Eye (tissue), 1 donor: ENCODE results near the gene ANKRD39.

Experiments used
- DNase-seq: peaks from one replicate; pipeline ENCODE4 v3.0.0-alpha.2; 2015

The ANKRD39 gene

DNA sequence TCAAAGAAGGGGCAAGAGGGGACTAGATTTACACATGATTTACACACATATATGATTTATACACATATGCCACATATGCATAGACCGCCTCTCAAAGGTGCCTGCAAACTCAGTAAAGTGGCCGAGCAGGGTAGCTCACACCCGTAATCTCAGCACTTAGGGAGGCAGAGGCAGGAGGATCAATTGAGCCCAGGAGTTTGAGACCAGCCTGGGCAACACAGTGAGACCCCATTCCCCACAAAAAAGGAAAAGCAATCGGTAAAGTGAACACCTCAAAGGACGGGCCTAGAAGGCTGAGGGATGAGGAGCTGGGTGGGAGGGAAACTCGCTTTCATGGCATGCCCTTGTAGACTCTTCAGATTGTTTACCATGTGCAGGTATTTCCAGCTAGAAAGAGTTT is 5.1 kb downstream of the ANKRD39 start:
- DNase-seq: no peak

DNA sequence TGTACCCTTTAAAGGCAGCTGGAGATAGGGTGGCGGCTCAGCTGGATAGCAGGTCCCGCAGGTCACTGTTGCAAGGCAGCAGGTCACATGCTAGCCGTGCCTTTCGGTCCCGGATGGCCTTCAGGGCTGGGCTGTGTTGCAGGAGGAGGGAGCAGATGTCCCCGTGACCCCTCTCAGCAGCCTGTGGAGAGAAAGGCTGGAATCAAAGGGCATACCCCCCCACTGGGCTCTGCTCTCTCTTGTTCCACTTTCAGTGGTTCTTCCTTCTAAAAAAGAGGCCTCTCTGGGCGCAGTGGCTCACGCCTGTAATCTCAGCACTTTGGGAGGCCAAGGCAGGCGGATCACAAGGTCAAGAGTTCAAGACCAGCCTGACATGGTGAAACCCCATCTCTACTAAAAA is 9.6 kb downstream of the ANKRD39 start:
- no peak for DNase-seq

DNA sequence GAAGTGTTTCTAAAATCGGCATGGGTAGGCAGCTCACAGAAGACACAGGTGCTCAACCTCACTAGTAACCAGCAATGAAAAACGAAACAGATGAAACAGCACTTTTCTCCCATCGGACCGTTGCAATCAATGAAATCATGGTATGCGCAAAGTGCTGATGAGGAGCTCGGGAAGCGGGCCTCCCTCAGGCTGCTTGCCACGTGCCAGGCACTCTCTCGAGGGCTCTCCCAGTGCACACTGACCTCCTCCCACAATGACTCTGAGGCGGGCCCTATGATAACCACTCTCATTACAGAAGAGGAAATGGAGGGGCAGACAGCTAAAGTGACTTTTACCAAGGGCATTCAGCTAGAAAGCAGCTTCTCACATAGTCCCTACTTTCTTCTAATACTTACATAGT is 10.2 kb downstream of the ANKRD39 start:
- DNase-seq: no peak

GRCh38 chr2:96846825-96847224 is 11.0 kb downstream of the ANKRD39 start:
- DNase-seq: no peak

- DNase-seq: no peak
These were observed 13.4 kb downstream of the ANKRD39 start for GRCh38 chr2:96844405-96844808.

DNA sequence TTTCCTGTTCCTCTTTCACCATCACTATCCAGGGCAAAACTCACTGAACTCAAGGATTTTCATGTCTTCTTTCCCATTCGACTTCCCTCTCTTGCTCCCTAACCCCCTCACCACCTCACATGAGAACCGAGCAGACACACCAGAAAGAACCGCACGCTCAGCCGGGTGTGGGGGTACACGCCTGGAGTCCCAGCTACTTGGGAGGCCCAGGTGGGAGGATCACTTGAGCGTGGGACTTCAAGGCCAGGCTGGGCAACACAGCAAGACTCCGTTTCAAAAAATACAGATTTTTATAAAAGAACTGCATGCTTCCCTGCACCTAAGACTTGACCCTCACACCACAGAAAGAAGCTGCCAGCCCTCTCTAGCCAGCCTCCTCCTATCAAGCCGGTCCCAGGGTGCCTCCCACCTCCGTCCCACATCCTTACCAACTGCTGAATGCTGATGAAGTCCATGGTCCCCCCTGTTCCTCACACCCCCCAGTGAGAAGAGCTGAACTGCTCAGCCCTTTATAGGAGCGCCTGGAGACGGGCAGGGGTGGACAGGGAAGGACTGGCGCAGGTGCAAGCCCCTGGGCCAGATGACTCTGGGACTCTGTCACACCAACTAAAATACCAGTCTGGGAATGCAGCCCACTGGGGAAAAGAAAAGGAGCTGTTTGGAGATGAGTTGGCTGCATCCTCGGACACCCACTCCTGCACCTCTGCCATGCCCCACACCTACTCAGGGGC is 14.1 kb downstream of the ANKRD39 start, which contains the start of gene ANKRD23:
ANKRD23 (minus strand) TSS at position 484 of the 731 bp plus-strand sequence; CDS start at position 455, 29 bp downstream.
- no peak for DNase-seq

- DNase-seq: no peak
These were observed 15.2 kb downstream of the ANKRD39 start for GRCh38 chr2:96842600-96842999.

- DNase-seq: no peak
These were observed 15.9 kb downstream of the ANKRD39 start for GRCh38 chr2:96841701-96842495.

DNA sequence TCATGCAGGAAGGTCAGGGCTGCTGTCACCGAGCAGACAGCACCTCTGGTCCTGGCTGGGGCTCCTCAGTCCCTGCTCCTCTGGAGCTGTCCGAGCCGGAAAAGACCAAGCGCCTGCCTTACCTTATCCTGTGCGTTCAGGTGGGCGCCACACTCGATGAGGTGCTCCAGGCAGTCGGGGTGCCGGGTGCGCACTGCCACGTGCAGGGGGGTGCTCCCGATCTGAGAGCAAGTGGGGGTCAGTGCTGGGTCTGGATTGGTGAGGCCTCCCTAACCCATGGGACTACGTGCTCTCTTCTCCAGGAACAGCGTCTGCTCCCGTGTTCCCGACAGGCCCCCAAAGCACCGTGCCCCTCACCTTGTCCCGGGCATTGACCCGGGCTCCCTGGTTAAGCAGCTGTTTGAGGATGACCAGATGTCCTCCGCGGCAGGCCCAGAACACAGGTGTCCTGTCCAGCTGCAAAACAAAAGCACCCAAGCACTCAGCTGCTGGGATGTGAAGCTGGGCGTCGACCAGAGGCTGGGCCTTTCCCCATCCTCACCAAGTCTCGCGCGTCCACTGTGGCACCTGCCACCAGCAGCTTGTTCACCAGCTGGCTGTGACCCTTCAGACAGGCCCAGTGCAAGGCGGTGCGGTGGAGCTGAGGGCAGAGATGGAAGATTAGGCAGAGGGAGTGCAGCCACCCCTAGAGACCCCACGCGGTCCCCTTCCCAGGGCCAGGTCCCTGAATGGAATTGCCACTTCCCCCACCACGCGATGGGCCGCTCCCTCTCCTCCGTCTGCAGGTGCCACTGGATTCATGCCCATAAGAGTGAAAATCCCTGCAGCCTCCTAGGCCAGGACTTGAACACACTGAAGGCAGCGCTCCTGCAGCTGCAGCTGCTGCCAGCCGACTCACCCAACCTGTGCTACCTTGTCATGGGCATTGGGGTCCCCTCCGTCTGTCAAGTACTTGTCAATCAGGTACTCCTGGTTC is 17.7 kb downstream of the ANKRD39 start:
- no peak for DNase-seq

DNA sequence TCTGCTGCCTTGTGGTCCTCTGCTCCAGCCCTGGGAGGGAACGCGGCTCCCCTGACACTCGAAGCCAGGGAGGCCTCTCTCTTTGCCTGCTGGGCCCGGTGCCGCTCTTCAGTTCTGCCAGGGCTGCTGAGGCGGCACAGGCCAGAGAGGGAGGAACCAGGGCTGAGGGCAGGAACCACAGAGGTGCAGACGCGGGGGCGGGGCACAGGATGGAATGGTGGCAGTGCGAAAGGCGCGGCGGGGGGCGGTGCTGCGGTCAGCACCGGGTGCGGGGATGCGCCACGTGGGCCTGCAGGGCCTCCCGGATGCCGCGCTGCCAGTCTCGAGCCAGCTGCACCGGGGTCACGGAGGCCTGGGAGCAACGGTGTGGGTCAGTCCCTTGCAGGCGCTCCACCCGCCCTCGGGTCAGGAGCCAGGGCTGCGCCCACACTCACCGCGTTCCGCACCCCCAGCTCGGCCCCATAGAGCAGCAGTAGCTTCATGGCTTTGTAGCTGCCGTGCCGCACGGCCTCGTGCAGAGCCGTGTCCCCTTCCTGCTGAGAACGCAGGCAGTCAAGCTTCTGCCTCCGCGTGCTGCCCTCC is 18.4 kb downstream of the ANKRD39 start:
- peak; percentile 55 for DNase-seq

DNA sequence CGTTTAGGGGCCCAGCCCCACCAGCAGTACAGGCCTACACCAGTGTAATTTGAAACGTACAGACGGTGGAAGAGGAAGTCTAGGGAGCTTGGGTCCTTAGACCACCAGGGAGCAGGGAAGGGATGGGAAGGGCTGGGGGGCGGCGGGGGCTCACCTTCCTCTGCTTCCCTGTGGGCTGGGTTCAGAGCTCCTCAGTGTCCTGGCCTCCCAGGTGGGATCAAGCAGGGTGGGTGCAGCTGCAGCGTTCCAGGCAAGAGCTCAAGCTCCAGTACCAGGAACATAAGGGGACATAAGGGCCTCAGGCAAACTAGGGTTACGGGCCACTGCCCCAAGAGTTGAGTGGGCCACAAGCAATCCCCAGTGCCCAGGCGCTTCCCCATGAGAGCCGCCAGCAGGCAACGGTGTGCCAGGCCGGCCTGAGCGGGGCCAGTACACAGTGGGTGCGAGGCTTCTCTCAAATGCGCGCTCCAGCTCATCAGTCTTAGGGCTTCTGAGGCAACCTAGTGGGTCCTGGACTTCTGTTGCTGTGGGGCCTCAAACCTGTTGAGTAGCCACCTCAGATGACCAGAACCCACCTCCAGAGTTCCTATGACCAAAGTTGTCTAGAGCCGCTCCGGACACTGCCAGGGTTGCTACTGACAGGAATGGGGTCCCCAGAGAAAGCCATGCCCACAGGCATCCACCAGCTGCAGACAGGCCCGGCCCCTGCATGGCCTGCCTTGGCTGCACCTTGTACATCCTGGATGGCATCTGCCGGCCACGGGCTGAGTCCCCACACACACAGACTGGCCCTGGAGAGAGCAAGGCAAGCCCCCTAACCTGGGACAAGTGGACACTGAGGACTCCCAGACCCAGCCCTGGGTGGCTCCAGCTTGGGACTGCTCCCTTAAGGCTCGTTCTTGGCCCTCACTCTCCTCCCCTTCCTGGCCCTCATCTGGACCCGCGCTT is 19.2 kb downstream of the ANKRD39 start:
- DNase-seq: no peak

DNA sequence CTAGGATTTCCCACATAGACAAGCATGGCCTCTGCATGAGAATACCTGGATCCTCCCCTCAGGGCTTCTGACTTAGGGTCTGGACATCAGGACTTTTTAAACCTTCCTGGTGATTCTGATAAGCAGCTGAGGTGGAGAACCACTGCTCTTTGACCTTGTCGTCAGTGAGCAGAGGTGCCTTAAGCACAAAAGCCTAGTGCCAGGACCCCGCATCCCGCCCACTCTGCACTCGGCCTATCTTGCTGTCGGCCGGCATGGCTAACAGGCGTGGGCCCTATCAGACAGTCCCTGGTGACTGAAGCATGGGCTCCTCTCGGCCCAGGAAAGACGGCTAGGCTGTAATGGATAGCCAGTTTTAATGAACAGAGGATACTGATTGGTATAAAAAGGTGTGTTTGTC is 20.2 kb downstream of the ANKRD39 start:
- no peak for DNase-seq

DNA sequence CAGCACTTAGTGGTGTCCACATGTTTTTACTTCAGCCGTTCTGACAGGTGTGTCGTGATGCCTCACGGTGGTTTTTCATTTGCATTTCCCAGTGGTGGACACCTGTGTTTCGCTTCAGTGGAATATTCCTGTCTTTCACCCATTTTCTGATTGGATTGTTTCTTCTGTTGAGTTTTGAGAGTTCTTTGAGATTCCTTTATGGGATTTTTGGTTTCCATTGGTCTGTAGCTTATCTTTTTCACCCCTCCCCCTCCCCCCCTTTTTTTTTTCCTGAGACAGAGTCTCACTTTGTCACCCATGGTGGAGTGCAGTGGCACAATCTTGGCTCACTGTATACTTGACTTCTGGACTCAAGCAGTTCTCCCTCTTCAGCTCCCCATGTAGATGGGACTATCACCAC is 22.0 kb downstream of the ANKRD39 start:
- DNase-seq: no peak

- peak; percentile 93 for DNase-seq
These were observed 24.9 kb downstream of the ANKRD39 start for GRCh38 chr2:96832754-96833507.

GRCh38 chr2:96832408-96832753 is 25.4 kb downstream of the ANKRD39 start:
- no peak for DNase-seq

DNA sequence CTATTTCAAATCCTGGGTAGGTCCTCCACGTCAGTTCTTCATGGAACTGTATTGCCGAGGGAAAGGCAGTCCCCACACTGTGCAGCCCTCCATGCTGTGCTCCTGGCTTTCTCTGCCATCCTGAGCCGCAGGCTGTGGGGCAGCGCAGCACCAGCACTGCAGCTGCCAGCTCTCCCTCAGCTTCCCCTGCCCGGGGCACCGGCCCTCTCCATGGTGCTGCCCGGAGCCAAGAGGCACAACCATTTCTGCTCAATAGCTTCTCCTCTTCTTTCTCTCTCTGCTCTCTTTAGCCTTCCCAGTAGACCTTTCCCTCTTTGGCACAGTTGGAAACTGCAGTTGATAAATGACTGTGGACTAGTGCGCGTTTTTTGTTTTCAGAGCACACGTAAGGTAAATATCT is 26.1 kb downstream of the ANKRD39 start:
- DNase-seq: no peak

DNA sequence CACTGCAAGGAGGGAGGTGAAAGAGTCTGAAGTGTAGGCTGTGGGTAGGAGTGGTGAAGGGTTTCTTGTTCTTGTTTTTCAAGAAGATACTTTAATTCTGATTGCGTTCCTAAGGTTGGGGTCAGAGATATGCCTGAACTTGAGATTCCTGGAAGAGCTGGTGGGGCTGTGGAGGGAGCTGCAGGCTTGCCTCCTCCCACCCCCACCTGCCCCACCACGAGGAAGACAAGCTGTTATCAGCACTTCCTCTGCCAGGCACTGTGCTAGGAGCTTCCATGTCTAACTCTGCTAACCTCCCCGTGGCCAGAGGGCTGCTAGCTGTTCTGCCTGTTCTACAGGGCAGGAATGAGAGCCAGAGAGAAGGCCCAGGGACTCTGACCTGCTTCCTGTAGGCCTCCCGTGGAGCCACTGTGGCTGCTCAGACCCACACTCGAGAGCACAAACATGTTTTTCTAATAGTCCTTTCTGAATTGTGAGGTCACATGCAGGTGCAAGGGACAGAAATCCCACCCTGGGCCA is 27.7 kb downstream of the ANKRD39 start:
- DNase-seq: no peak

DNA sequence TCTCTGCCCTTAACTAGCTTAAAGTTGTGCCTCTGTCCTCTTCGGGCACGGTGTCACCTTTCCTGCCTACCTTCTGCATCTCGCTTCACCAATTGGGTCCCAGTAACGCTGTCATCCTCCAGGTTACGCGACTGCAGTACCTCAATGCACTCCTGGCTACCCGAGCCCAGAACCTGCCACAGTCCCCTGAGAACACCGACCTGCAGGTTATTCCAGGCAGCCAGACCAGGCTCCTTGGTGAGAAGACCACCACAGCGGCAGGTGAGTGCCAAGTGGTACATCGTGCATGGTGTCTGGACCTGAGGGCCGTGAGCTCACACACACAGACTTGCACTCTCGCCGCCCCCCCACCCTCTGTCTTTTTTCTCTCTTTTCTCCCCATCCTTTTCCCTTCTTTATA is 28.9 kb downstream of the ANKRD39 start:
- DNase-seq: no peak

DNA sequence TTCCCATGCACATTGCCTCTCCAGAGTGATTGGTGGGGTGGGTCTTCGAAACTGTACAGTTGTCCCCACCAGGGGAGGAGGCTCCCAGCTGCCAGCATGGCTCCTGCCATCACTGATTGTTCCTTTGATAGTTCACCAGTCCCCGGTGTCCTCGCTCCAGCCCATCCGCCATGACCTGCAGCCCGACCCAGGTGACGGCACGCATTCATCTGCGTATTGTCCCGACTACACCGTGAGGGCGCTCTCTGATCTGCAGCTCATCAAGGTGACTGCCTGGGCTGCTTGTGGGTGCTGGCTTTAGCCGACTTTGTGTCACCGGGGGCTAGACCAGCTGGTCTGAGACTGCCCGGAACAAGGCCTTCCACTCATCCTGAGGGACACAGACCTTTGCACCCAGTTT is 29.4 kb downstream of the ANKRD39 start:
- no peak for DNase-seq

GRCh38 chr2:96826546-96827278 is 31.1 kb downstream of the ANKRD39 start:
- DNase-seq: no peak
